GM10266 (cell line): Measurements from ENCODE around the gene DPY19L3.

Experiments used
- DNase-seq: peaks from one replicate; pipeline ENCODE4 v3.0.0; 2012; ENCODE audit errors: extremely low spot score
- TF ChIP-seq, protein P1 (sequence below): IDR thresholded peaks from 2 replicates; pipeline ENCODE4 v1.5.1; 2012; ENCODE audit warnings: mild to moderate bottlenecking, low read depth; ENCODE audit not compliant: control insufficient read depth, insufficient read depth; ENCODE audit errors: missing control alignments

The DPY19L3 gene

GRCh38 chr19:32380269-32380668 lies 25.3 kb upstream of the DPY19L3 start:
- DNase-seq = no peak
- TF ChIP-seq, protein P1, sequence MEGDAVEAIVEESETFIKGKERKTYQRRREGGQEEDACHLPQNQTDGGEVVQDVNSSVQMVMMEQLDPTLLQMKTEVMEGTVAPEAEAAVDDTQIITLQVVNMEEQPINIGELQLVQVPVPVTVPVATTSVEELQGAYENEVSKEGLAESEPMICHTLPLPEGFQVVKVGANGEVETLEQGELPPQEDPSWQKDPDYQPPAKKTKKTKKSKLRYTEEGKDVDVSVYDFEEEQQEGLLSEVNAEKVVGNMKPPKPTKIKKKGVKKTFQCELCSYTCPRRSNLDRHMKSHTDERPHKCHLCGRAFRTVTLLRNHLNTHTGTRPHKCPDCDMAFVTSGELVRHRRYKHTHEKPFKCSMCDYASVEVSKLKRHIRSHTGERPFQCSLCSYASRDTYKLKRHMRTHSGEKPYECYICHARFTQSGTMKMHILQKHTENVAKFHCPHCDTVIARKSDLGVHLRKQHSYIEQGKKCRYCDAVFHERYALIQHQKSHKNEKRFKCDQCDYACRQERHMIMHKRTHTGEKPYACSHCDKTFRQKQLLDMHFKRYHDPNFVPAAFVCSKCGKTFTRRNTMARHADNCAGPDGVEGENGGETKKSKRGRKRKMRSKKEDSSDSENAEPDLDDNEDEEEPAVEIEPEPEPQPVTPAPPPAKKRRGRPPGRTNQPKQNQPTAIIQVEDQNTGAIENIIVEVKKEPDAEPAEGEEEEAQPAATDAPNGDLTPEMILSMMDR = no peak

DNA sequence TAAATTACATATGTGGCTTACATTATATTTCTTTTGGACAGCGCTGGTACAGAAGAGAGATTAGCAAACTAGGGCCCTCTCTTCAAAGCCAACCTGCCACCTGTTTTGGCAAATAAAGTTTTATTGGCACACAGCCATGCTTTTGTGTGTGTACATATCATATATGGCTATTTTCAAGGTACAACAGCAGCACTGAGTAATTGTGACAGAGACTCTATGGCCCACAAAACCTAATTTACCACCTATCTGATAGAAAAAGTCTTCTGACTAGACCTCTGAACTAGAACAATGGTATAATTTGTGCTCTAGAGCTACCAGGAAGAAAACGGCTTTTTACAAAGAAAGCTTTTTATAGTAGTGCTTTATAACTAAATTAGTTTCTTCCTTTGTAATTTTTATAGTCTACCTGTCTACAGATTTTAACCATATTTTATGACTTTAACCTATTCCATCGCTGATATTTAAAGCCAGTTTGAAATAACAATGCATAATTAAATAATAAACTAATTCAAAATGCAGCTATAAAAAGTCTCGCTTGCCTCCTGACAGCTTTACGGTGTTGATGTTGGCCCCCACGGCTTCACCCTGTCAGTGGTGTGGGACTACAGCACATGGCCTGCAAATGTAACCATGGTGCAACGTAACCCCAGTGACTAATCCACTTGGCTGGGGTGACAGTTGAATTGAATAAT lies 17.7 kb upstream of the DPY19L3 start:
- no peak for DNase-seq
- TF ChIP-seq, protein P1 = no peak

DNA sequence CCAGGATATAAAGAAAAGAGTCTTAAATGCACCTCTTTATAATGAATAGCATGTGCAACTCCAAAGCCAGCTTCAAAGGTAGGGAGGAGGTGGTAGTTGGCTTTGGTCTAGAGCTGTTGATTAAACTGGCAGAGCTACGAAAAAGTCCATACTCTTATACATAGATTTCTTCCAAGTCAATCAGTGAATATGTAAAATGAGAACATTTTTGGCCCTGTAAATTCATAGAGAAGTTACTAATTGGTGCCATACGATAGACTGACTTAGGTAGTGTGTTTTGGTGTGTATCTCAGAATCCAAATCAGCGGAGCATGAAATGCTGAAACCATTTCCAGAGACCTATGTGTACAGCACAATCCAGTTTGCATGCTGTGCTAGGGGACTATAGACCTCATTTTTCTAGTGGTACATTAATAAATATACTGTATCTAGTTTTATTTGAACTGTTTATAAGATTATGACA lies 17.1 kb upstream of the DPY19L3 start:
- TF ChIP-seq, protein P1 = no peak
- DNase-seq = no peak

GRCh38 chr19:32392901-32393300 lies 12.7 kb upstream of the DPY19L3 start:
- TF ChIP-seq, protein P1 = no peak
- no peak for DNase-seq

DNA sequence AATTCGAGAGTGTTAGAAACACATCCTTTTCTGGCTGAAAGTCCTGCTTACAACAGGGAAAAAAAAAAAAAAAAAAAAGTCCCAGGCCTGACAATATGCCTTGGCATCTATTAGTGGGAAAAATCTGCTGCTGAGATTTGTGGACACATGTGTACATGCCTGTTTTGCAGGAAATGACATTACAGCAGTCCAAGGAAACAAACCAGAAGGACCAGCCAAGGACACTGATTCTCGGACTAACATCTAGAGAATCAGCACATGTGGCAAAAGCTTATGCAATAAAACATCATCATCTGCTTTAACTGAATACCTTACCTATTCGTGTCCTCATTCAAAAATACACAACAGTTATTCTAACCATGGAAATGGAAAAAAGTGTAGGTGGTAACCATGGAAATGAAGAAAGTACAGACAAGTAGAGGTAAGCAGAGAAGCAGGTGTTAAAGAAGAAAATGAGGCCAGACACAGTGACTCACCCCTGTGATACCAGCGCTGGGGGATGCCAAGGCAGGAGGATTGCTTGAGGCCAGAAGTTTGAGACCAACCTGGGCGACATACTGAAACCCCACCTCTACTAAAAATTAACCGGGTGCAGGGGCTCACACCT lies 9.4 kb upstream of the DPY19L3 start:
- no peak for DNase-seq
- TF ChIP-seq, protein P1 = no peak

GRCh38 chr19:32397671-32398101 lies 7.9 kb upstream of the DPY19L3 start:
- no peak for DNase-seq
- TF ChIP-seq, protein P1 = no peak

- no peak for DNase-seq
- TF ChIP-seq, protein P1 = no peak
Measured at GRCh38 chr19:32401992-32402391, 3.6 kb upstream of the DPY19L3 start.
